HUDEP-2 (cell line): ENCODE measurements around the gene SSB.
"Not testable (repeated sequence)": the region's sequence is repeated elsewhere in the genome, so short reads cannot be mapped to it uniquely, and the experiment has no call there.

Experiments used
- DNase-seq, 76 experiments: peaks; one replicate each; lab custom pipeline; 2025; ENCODE audit not compliant: unreplicated experiment in 76 of 76; lab: John Stamatoyannopoulos, UW

The SSB gene

DNA sequence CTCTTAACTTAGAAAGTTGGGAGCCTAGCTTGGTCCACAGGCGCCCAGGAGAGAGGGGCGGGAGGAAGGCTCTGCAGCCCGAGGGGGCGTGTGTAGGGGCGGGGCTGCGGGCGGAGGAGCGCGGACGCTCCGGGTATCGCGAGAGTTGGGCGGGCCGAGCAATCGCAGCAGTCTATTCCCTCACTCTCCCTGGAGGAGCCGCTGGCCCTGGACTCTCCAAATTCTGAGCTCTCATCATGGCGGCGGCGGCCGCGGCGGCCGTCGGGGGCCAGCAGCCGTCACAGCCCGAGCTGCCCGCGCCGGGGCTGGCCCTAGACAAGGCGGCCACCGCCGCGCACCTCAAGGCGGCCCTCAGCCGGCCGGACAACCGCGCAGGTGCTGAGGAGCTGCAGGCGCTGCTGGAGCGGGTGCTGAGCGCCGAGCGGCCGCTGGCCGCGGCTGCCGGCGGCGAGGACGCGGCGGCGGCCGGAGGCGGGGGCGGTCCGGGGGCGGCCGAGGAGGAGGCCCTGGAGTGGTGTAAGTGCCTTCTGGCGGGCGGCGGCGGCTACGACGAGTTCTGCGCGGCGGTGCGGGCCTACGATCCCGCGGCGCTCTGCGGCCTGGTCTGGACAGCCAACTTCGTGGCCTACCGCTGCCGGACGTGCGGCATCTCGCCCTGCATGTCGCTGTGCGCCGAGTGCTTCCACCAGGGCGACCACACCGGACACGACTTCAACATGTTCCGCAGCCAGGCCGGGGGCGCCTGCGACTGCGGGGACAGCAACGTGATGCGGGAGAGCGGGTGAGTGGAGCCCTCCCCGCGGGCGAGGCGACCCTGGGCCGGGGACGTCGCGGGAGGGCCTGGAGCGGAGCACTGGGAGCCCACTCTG, 28.8 kb downstream of the SSB start, which contains the start of gene UBR3:
Gene UBR3, plus strand, starts transcription at position 183 of the 869 bp plus-strand sequence. Its CDS starts 54 bp downstream, at position 237.
- DNase-seq = peak in 75 of 76 experiments; percentile 10 to 92 (median 82)

DNA sequence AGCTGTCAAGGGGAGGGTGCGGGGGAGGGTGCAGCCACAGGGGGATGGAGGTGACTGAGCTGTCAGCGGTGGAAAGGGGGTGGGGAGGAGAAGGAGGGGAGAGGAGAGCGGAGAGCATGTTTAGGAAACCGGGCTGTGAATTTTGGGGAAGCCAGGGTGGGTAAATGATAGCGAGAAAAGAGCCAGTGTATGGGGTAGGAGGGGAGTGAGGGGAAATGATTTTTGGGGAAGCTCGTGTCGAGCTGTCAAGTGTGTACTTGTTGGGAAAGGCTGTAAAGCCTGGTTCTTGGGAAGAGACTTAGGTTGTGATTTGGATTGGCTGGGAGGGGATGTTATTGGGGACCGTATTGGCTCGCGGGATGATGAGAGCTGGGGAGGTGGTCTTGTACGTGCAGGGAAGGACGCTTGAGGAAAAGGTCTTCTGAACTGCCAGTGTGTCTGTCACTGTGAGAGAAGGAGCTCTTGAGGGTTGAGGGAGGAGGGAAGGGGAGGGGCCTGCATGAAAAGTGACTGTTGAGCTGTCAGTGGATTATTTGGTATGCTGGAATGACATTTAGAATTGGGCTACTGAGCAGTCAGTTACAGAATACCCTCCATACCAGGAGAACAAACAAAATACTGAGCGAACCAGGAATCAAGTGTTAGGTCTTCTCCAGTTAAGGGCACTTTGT, 29.6 kb downstream of the SSB start:
- DNase-seq = peak in 54 of 76 experiments; percentile 5 to 71 (median 34)

DNA sequence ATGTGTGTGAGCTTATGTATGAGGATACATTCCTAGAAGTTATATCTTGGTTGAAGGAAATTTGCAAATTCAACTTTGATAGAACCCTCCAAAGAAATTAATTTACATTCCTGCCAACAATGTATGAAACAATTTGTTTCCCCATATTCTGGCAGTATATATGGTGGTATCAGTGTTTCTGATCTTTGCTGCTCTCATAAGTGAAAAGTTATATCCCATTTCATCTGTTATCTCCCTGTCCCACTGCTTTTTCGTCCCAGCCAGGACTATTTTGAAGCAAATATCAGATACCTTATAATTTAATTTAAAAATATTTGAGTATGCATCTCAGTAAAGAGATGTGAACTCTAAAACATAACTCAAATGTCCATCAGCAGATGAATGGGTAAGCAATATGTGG, 35.7 kb downstream of the SSB start:
- no peak for DNase-seq

DNA sequence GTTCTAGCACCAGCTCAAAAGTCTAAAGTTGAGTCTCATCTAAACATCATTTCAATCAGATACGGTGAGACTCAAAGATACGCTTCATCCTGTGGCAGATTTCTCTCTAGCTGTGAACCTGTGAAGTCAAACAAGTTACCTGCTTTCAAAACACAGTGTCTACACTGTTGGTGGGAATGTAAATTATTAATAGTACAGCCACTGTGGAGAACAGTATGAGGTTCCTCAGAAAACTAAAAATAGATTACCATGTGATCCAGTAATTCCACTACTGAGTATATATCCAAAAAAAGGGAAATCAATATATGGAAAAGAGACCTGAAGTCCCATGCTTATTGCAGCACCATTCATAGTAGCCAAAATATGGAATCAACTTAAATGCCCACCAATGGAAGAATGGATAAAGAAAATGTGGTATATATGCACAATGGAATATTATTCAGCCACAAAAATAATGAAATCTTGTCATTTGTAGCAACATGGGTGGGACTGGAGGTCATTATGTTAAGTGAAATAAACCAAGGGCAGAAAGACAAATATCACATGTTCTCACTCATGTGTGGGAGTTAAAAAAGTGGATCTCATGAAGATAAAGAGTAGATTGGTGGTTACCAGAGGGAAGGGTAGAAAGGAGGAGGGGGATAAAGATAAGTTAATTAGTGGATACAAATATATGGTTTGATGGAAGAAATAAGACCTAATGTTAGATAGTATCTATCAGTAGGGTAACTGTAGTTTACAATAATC, 40.2 kb downstream of the SSB start:
- peak in 7 of 76 experiments; percentile 5 to 30 (median 23) for DNase-seq

DNA sequence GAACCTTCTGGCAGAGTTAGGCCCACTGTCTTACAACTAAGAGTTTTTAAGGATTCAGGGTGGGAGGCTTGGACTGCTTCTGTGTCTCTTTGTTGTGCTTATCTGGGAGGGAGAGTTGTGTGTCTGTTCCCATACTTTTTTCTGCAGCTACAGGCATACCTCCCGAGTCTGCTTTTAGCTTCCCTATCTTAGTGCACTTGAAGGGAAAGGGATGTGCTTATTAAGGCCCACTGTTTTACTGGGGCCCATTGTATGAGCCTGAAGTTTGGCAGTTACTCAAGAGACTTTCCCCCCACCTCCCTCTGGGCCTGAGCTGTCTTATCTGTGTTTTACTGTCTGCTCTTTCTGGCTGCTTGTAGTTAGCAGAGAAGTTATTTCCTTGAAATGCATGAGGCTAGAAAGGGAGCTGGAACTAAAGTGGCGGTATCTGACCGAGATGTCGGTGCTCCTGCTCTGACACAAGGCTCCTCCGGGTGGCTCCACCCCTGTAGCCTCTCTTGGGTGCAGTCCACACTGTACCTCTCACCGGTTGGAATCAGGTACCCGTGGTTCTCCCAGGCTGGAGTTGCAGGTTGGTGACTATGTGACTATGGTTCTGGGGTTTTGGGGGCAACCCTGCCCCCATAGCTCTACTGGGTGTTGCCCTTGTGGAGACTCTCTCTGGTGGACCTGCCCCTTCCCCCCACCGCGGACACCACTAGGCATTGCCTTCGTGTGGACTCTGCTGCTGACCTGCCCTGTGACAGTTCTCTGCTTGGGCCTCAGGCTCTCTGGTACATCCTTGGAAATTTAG, 41.5 kb downstream of the SSB start:
- peak in 75 of 76 experiments; percentile 20 to 90 (median 72) for DNase-seq

GRCh38 chr2:169840747-169841142, 42.1 kb downstream of the SSB start:
- DNase-seq = no peak

DNA sequence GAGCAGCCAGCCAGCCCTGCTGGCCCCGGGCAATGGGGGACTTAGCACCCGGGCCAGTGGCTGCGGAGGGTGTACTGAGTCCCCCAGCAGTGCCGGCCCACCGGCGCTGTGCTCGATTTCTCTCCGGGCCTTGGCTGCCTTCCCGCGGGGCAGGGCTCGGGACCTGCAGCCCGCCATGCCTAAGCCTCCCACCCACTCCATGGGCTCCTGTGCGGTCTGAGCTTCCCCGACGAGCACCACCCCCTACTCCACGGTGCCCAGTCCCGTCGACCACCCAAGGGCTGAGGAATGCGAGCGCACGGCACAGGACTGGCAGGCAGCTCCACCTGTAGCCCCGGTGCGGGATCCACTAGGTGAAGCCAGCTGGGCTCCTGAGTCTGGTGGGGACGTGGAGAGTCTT, 43.0 kb downstream of the SSB start:
- DNase-seq = not testable (repeated sequence)

GRCh38 chr2:169845016-169845415, 46.3 kb downstream of the SSB start:
- no peak for DNase-seq

DNA sequence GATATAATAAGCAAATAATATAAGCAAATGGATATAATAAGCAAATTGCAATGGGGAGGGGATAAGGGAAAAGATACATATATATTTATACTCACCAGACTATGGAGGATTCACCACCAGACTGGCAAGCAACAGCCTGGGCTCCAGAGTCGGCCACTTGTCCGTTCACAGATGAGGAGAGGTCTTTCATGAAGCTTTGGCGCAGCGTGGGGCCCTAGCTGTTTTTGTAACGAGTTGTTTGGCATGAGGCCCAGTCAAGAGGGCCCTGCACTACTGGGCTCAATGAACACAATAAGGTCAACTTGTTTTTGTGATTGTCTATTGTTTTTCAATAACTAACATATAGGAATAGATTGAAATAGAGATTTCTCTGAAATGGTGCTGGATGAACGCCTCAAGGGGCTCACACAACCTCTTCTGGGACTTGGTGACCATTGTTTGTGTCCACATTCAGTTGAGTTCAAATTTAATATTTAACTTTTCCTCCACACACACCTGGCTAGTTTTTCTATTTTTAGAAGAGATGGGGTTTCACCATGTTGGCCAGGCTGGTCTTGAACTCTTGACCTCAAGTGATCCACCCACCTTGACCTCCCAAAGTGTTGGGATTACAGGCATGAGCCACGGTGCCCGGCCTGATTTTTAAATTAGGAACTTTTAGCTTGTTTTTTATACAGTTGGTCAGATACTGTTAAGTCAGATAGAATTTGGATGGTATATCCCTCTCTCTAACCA, 50.5 kb downstream of the SSB start:
- not testable (repeated sequence) for DNase-seq

- DNase-seq = no peak
Measured at GRCh38 chr2:169849710-169850109, 51.0 kb downstream of the SSB start.

GRCh38 chr2:169853041-169853668, 54.5 kb downstream of the SSB start:
- no peak for DNase-seq

GRCh38 chr2:169855281-169856258, 56.9 kb downstream of the SSB start:
- DNase-seq = peak in 1 of 76 experiments; percentile 50

DNA sequence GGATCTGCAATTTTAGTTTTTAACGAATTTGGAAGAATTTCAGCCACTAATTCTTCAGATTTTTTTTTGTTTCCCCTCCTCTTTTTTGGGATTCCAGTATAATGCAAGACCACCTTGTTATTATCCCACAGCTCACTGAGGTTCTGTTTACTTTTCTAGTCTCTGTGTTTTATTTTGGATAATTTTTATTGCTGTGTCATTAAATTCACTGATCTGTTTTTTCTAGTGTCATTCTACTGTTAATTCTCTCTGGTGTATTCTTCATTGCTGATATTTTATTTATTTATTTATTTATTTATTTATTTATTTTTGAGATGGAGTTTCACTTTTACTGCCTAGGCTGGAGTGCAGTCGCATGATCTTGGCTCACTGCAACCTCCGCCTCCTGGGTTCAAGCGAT, 60.8 kb downstream of the SSB start:
- DNase-seq = no peak

DNA sequence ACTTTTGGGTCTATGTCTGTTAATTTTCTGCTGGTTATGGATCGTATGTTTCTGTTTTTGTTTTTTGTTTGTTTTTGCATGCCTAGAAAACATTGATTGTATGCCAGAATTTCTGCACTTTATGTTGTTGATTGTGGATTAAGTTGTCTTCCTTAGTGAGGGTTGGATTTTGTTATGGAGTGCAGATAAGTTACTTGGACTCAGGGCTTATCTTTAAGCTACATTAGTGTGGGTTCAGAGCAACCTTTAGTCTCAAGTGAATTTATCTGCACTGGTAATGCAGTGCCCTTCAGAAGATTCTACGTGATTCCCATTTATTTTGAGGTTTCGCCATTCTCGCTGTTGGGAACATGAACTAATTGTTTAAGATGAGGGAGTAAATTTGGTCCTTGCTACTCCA, 61.5 kb downstream of the SSB start:
- DNase-seq = peak in 2 of 76 experiments; percentile 17 to 26
